ENCODE measurements around the gene ENPP1.

GRCh38 chr6:131762984-131763383 is 44.8 kb upstream of the ENPP1 start:
- TF ChIP-seq CTCF (IDR thresholded peaks at IDR 0.05) (no peak), POLR2A (IDR thresholded peaks at IDR 0.05) (no peak)

All from heart left ventricle (tissue), 13 donors.